ENCODE measurements around the gene UNG.
A peak's percentile ranks its signal among the peaks of the same experiment; 100 is the strongest.
"Not testable (repeated sequence)": the region's sequence is repeated elsewhere in the genome, so short reads cannot be mapped to it uniquely, and the experiment has no call there.

The UNG gene

DNA sequence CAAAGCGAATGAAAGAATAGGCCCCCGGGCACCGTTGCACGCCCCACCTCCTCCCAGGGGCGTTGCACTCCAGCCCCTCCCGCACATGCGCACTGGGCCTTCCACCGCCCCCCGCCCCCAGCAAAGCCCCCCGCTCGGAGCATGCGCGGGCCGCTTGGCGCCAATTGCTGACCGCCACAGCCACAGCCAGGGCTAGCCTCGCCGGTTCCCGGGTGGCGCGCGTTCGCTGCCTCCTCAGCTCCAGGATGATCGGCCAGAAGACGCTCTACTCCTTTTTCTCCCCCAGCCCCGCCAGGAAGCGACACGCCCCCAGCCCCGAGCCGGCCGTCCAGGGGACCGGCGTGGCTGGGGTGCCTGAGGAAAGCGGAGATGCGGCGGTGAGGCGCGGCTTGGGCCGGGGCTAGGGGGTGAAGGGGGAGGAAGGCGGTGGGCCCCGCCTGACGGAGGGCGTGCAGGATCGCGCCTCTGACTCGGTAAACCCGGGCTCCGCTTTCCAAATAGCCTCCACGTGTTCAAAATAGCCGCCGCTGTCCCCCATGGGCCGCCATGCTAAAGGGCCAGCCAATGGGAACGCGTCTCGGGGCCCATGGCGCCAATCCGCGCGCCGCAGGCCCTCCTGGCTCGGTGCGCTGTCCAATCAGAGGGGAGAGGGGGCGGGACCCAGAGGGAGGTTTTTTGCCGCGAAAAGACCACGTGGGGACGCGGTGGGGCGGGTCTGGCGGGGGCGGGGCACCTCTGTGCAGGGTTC, at the start of gene UNG:
Gene UNG, plus strand, starts transcription at position 163 of the 748 bp plus-strand sequence. Its CDS starts 83 bp downstream, at position 246.
- no CpG with 5 or more reads among the region's 71 CpGs for WGBS (ENCODE audit: insufficient coverage, insufficient read length)
- Histone ChIP-seq H3K9me3 (ENCODE audit: control insufficient read depth, insufficient read depth, low read length) (no peaks in the 10 kb centered on the region), H3K27me3 (ENCODE audit: control insufficient read depth, insufficient read depth, low read length) (no peaks in the 10 kb centered on the region), H3K4me3 (ENCODE audit: low read length) (peak within 1 kb of the TSS; percentile 79), H3K27ac (ENCODE audit: low read length) (no peak within 1 kb of the TSS), H3K36me3 (ENCODE audit: control insufficient read depth, insufficient read depth, low read length) (peaks cover 10% of the 10 kb centered on the region), H3K4me1 (ENCODE audit: control insufficient read depth, insufficient read depth, low read length) (peaks cover 1% of the 10 kb centered on the region; the same call in 1 of the 2 replicates)
- peak; percentile 89 for DNase-seq (ENCODE audit: low read depth, low spot score)

DNA sequence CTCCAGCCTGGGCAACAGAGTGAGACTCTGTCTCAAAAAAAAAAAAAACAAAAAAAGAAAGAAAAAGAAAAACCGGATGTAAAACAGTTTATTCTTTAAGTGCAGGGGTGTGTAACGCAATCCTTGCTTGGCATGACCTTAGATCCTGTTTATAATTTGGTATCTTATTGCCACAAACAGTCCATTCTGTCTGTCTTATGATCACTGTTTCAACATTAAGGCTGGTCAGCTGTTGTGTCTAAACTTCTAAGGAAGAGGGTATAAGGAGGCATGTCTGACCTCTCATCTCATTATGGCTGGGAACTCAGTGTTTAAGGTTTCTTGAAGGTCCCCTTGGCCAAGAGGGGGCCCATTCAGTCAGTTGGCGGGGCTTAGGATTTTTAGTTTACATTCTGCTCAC, 48.7 kb upstream of the UNG start:
- H3K36me3 ChIP-seq (ENCODE audit: control insufficient read depth, insufficient read depth, low read length); H3K27ac ChIP-seq (ENCODE audit: low read length); H3K9me3 ChIP-seq (ENCODE audit: control insufficient read depth, insufficient read depth, low read length); H3K4me1 ChIP-seq (ENCODE audit: control insufficient read depth, insufficient read depth, low read length); H3K27me3 ChIP-seq (ENCODE audit: control insufficient read depth, insufficient read depth, low read length); H3K4me3 ChIP-seq (ENCODE audit: low read length); DNase-seq (ENCODE audit: low read depth, low spot score): not testable (repeated sequence)
- WGBS (ENCODE audit: insufficient coverage, insufficient read length): no CpG with 5 or more reads among the region's 3 CpGs

DNA sequence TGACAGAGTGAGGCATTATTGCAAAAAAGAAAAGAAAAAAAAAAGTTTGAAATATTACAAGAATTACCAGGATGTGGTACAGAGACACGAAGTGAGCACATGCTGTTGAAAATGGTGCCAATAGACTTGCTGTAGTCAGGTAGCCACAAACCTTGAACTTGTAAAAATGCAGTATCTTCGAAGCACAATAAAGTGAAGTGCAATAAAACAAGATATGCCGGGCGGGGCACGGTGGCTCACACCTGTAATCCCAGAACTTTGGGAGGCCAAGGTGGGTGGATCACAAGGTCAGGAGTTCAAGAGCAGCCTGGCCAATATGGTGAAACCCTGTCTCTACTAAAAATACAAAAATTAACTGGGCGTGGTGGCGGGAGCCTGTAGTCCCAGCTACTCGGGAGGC, 47.6 kb upstream of the UNG start:
- H3K27me3 ChIP-seq (ENCODE audit: control insufficient read depth, insufficient read depth, low read length); H3K4me1 ChIP-seq (ENCODE audit: control insufficient read depth, insufficient read depth, low read length); H3K27ac ChIP-seq (ENCODE audit: low read length); H3K36me3 ChIP-seq (ENCODE audit: control insufficient read depth, insufficient read depth, low read length); DNase-seq (ENCODE audit: low read depth, low spot score); H3K9me3 ChIP-seq (ENCODE audit: control insufficient read depth, insufficient read depth, low read length); H3K4me3 ChIP-seq (ENCODE audit: low read length): not testable (repeated sequence)
- WGBS (ENCODE audit: insufficient coverage, insufficient read length): no CpG with 5 or more reads among the region's 8 CpGs

DNA sequence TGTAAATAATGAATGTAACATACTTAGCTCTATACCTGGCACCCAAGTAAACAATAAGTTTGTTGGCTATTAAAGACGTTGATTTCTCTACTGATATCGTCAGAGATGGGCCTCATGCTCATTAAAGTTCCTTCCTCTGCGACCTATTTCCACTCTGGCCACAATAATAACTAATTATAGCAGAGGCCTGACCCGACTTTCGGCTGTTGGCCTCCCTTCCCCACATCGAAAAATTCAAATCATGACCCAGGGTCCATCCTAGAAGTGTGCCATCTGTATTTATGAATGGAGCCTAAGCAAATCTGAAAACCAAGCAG, 45.3 kb upstream of the UNG start:
- WGBS (ENCODE audit: insufficient coverage, insufficient read length): no CpG with 5 or more reads among the region's 6 CpGs
- Histone ChIP-seq H3K36me3 (ENCODE audit: control insufficient read depth, insufficient read depth, low read length) (no peaks in the 10 kb centered on the region), H3K9me3 (ENCODE audit: control insufficient read depth, insufficient read depth, low read length) (no peaks in the 10 kb centered on the region), H3K4me3 (ENCODE audit: low read length) (peak overlapping the region; percentile 70; the same call in 1 of the 2 replicates), H3K4me1 (ENCODE audit: control insufficient read depth, insufficient read depth, low read length) (no peaks in the 10 kb centered on the region; the same call in 1 of the 2 replicates), H3K27me3 (ENCODE audit: control insufficient read depth, insufficient read depth, low read length) (no peaks in the 10 kb centered on the region), H3K27ac (ENCODE audit: low read length) (no peak overlapping the region)
- DNase-seq (ENCODE audit: low read depth, low spot score): no peak

DNA sequence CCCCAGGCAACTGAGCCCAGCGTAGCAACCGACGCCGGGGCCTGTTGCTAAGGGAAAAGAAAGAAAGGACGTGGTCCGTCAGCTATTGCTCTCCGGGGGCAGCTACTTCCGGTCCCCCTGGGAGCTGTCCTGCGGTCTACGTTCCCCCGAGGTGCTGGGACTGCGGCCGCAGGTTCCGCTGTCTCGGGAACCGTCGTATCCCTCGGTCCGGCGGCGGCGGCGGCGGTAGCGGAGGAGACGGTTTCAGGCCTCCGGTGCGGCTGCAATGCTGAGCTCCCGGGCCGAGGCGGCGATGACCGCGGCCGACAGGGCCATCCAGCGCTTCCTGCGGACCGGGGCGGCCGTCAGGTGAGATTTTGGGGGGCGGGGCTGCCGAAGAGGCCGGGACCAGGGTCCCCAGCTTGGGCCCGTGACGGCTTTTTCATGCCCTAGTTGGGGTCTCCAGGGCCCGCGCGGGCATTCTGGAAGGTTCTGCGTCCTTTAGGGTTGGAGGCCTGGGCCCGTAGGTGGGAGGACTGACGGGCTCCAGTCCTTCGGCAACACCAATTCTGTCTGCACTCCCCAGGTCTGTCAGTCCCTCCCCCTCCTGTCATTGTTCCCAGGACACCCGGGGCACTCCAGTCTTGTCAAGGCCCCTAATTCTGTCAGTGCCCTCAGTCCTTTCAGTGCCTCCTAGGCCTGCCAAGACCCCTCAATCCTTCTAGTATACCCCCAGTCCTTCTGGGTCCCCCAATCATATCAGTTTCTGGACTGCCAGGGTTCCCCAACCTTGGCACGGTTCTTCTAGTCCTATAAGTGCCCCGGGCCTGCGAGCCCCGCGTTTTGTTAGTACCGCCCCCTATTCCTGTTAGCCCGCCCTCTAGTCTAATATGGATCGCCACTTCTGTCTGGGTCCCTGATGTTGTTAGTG, 44.7 kb upstream of the UNG start, which contains the start of gene USP30:
Gene USP30, plus strand, starts transcription at position 163 of the 910 bp plus-strand sequence. Its CDS starts 103 bp downstream, at position 266.
- no peaks in the 10 kb centered on the region for H3K27me3 ChIP-seq (ENCODE audit: control insufficient read depth, insufficient read depth, low read length)
- H3K36me3 ChIP-seq (ENCODE audit: control insufficient read depth, insufficient read depth, low read length): no peaks in the 10 kb centered on the region
- no peaks in the 10 kb centered on the region for H3K9me3 ChIP-seq (ENCODE audit: control insufficient read depth, insufficient read depth, low read length)
- no peak within 1 kb of the TSS for H3K27ac ChIP-seq (ENCODE audit: low read length)
- peak within 1 kb of the TSS; percentile 70 for H3K4me3 ChIP-seq (ENCODE audit: low read length)
- no CpG with 5 or more reads among the region's 61 CpGs for WGBS (ENCODE audit: insufficient coverage, insufficient read length)
- DNase-seq (ENCODE audit: low read depth, low spot score): peak; percentile 55
- no peaks in the 10 kb centered on the region; the same call in 1 of the 2 replicates for H3K4me1 ChIP-seq (ENCODE audit: control insufficient read depth, insufficient read depth, low read length)

DNA sequence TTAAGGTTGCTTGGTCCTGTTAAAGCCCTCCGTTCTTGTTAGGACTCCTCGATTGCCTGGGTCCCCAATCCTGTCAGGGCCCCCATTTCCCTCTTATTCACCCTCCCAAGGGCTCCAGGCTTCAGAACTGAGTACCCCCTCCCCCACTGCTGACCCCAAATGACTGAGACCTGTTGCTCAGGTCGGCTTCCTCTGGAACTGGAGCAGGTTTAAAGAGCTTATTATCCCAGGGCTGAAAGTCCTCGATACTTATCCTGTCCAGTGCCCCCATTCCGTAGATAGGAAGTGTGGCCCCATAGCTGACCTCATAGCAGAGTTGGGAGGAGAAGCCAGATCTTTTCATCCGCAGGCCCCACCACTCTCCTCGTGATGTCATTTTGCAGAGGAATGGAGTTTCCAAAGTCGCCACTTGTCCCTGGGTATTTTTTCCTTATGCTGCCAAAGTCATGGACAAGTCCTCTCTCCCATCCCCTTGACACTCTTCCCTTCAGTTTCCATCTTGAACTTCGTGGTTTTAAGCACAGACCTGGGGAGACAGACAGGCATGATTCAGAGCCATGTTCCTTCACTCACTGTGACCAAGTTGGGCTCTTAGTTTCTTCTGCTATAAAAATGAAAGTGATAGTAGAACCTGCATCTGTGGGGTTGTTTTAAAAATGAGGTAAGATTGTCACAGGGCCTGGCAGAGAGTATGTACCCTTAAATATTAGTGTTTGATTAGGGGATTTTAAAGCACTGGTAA, 43.8 kb upstream of the UNG start:
- WGBS (ENCODE audit: insufficient coverage, insufficient read length): no CpG with 5 or more reads among the region's 9 CpGs
- no peak for DNase-seq (ENCODE audit: low read depth, low spot score)
- H3K27ac ChIP-seq (ENCODE audit: low read length): no peak overlapping the region

DNA sequence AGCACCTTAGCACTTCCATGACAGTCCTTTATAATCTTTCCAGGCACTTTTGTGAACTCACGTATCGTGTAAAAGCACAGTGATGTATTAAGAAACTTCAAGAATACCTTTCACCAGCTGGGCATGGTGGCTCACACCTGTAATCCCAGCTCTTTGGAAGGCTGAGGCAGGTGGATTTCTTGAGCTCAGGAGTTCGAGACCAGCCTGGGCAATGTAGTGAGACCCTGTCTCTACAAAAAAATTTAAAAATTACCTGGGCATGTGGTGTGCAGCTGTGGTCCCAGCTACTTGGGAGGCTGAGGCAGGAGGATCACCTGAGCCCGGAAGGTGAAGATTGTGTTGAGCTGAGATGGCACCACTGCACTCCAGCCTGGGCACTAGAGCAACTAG, 43.3 kb upstream of the UNG start:
- not testable (repeated sequence) for H3K4me1 ChIP-seq (ENCODE audit: control insufficient read depth, insufficient read depth, low read length); DNase-seq (ENCODE audit: low read depth, low spot score); H3K4me3 ChIP-seq (ENCODE audit: low read length); H3K27me3 ChIP-seq (ENCODE audit: control insufficient read depth, insufficient read depth, low read length); H3K36me3 ChIP-seq (ENCODE audit: control insufficient read depth, insufficient read depth, low read length); H3K27ac ChIP-seq (ENCODE audit: low read length); H3K9me3 ChIP-seq (ENCODE audit: control insufficient read depth, insufficient read depth, low read length)
- no CpG with 5 or more reads among the region's 4 CpGs for WGBS (ENCODE audit: insufficient coverage, insufficient read length)

More for the DNA sequence above, 43.8 kb upstream of the UNG start:
- Histone ChIP-seq H3K27me3 (ENCODE audit: control insufficient read depth, insufficient read depth, low read length) (no peaks in the 10 kb centered on the region), H3K9me3 (ENCODE audit: control insufficient read depth, insufficient read depth, low read length) (no peaks in the 10 kb centered on the region), H3K4me1 (ENCODE audit: control insufficient read depth, insufficient read depth, low read length) (no peaks in the 10 kb centered on the region; the same call in 1 of the 2 replicates), H3K4me3 (ENCODE audit: low read length) (peak overlapping the region; percentile 70; the same call in 1 of the 2 replicates), H3K36me3 (ENCODE audit: control insufficient read depth, insufficient read depth, low read length) (no peaks in the 10 kb centered on the region)

DNA sequence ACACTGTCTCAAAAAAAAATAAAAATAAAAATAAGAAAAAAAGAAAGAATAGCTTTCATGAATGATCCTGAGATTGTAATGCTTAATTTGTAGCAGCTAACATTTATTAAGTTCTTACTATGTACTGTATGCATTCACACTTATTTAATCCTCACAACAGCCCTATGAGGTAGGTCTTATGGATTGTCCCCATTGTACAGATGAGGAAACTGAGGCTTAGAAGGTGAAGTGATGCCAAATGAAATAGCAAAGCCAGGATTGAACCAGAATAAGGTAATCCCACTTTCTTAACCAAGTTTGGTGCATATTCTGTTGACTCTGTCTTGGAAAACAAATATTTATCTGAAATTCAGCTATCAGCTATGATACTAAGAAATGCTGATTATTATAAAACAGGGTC, 42.9 kb upstream of the UNG start:
- Histone ChIP-seq H3K4me1 (ENCODE audit: control insufficient read depth, insufficient read depth, low read length) (no peaks in the 10 kb centered on the region; the same call in 1 of the 2 replicates), H3K9me3 (ENCODE audit: control insufficient read depth, insufficient read depth, low read length) (no peaks in the 10 kb centered on the region), H3K27me3 (ENCODE audit: control insufficient read depth, insufficient read depth, low read length) (no peaks in the 10 kb centered on the region), H3K27ac (ENCODE audit: low read length) (no peak overlapping the region), H3K4me3 (ENCODE audit: low read length) (no peak overlapping the region), H3K36me3 (ENCODE audit: control insufficient read depth, insufficient read depth, low read length) (no peaks in the 10 kb centered on the region)
- DNase-seq (ENCODE audit: low read depth, low spot score): no peak

DNA sequence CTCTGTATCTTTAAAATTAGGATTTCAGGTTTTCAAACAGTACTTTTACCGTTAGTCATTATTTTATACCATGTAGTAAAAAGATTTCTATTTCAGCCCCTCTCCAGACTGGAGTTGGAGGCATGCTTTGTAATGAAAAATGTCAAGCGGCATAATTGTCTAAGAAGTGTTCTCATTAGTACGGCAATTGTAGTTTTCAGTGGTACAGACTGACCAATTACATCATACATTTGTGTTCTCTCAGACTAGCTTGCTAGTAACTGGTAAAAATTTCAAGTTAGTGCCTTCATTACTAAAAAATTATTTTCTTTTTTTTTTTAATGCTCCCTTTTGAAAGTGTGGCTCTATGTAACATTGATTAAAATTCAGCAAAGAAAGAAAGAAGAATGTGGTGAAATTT, 40.5 kb upstream of the UNG start:
- no peaks in the 10 kb centered on the region for H3K27me3 ChIP-seq (ENCODE audit: control insufficient read depth, insufficient read depth, low read length)
- no peak overlapping the region for H3K27ac ChIP-seq (ENCODE audit: low read length)
- H3K4me3 ChIP-seq (ENCODE audit: low read length): no peak overlapping the region
- no peak for DNase-seq (ENCODE audit: low read depth, low spot score)
- H3K9me3 ChIP-seq (ENCODE audit: control insufficient read depth, insufficient read depth, low read length): no peaks in the 10 kb centered on the region
- H3K4me1 ChIP-seq (ENCODE audit: control insufficient read depth, insufficient read depth, low read length): no peaks in the 10 kb centered on the region; the same call in 1 of the 2 replicates
- no peaks in the 10 kb centered on the region for H3K36me3 ChIP-seq (ENCODE audit: control insufficient read depth, insufficient read depth, low read length)
- no CpG with 5 or more reads among the region's 3 CpGs for WGBS (ENCODE audit: insufficient coverage, insufficient read length)

DNA sequence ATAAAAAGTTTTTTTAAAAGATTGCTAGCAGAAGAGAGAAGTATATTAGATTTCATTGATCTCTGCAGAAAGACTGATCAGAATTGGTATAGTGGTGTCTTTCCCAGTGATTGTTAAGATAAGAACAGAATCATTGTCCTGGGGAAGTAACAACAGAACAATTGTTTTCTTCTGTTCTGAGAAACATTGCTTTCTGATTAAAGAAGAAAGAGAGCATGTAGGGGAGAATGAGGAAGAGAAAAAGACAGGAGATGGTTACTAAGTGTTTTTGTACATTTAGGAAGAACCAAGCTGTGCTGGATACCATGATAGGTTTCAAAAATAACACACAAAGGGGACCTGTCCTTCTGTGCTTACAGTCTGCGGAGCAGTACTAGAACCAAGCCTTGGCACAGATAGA, 40.0 kb upstream of the UNG start:
- Histone ChIP-seq H3K27me3 (ENCODE audit: control insufficient read depth, insufficient read depth, low read length) (no peaks in the 10 kb centered on the region), H3K4me1 (ENCODE audit: control insufficient read depth, insufficient read depth, low read length) (no peaks in the 10 kb centered on the region; the same call in 1 of the 2 replicates), H3K4me3 (ENCODE audit: low read length) (no peak overlapping the region), H3K9me3 (ENCODE audit: control insufficient read depth, insufficient read depth, low read length) (no peaks in the 10 kb centered on the region), H3K36me3 (ENCODE audit: control insufficient read depth, insufficient read depth, low read length) (no peaks in the 10 kb centered on the region), H3K27ac (ENCODE audit: low read length) (no peak overlapping the region)
- DNase-seq (ENCODE audit: low read depth, low spot score): no peak
- WGBS (ENCODE audit: insufficient coverage, insufficient read length): no CpG with 5 or more reads among the region's 1 CpG
